ENCODE data around the gene TMEM238. TPM values are rescaled to one million over a fixed set of nuclear protein-coding genes. Genes with fewer than 3 reads are reported as not detected.

The TMEM238 gene
- total RNA-seq, 2 experiments from 2014 or later: 14.2 to 14.3 TPM

DNA sequence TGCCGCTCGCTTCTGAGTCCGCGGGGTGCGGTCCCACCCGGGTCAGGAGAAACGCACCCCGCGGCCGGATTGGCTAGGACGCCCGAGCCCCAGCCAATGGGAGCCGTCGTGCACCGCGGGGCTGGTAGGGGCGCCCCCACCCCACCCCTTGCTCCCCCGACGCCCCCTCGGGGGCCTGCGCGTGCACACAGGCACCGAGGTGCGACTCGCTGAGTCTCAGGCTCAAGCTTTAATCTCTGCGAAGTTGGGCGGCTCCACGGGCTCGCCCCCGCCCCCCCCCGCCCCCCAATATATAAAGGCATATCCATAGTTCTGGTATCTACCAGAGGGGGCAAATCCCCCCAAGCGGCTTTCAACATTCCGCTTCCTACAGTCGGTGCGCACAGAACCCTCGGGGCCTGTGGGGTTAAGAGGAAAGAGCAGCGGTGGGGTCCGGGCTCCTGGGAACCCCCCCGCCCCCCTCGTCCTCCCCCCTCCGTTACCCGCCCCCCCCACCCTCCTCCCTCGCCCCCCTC lies 29.3 kb downstream of the TMEM238 start, which contains the start of gene COX6B2:
COX6B2 (minus strand) TSS at position 22 of the 515 bp plus-strand sequence. CDS start 198 bp downstream, outside the sequence.
- POLR2A ChIA-PET: no interaction called here
- no peak for DNase-seq
- Mint-ChIP-seq H3K4me3 (peak within 1 kb of the TSS; percentile 70), H3K4me1 (ENCODE audit: low read depth) (peaks cover 25% of the 10 kb centered on the region), H3K36me3 (ENCODE audit: low read depth) (no peaks in the 10 kb centered on the region), H3K27me3 (peaks cover 58% of the 10 kb centered on the region), H3K27ac (no peak within 1 kb of the TSS), H3K9me3 (no peaks in the 10 kb centered on the region)
- intact Hi-C loops (cut with DNase I, micrococcal nuclease): loop anchor here (1.0 to 5.0 kb wide), 3 partner anchors 14 to 33 kb away; partner anchors contain the start of genes KMT5C (in 1 of the 2) and RPL28 (in 1 of the 2)
- Histone ChIP-seq H3K9me3 (ENCODE audit: control insufficient read depth in 1 of 2, insufficient read depth in 1 of 2, low read length in 2 of 2) (peaks cover 0 to 27% of the 10 kb centered on the region in 2 experiments), H3K27me3 (ENCODE audit: control insufficient read depth in 1 of 2, insufficient read depth in 2 of 2, low read length in 2 of 2) (peaks cover 34% of the 10 kb centered on the region in 2 experiments), H3K27ac (ENCODE audit: low read depth in 1 of 2, low read length in 2 of 2) (no peak within 1 kb of the TSS), H3K4me3 (ENCODE audit: low read length) (peak within 1 kb of the TSS; percentile 54), H3K36me3 (ENCODE audit: insufficient read depth, low read length) (no peaks in the 10 kb centered on the region), H3K4me1 (ENCODE audit: insufficient read depth, low read length) (peaks cover 29% of the 10 kb centered on the region)
- TF ChIP-seq, protein P1, sequence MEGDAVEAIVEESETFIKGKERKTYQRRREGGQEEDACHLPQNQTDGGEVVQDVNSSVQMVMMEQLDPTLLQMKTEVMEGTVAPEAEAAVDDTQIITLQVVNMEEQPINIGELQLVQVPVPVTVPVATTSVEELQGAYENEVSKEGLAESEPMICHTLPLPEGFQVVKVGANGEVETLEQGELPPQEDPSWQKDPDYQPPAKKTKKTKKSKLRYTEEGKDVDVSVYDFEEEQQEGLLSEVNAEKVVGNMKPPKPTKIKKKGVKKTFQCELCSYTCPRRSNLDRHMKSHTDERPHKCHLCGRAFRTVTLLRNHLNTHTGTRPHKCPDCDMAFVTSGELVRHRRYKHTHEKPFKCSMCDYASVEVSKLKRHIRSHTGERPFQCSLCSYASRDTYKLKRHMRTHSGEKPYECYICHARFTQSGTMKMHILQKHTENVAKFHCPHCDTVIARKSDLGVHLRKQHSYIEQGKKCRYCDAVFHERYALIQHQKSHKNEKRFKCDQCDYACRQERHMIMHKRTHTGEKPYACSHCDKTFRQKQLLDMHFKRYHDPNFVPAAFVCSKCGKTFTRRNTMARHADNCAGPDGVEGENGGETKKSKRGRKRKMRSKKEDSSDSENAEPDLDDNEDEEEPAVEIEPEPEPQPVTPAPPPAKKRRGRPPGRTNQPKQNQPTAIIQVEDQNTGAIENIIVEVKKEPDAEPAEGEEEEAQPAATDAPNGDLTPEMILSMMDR (IDR thresholded peaks at IDR 0.05): no peak
- no peak for ATAC-seq (ENCODE audit: poor library complexity)
- CTCF ChIA-PET: interaction anchor here (1.2 to 1.3 kb wide), 2 partner anchors 16 to 63 kb away, joined by 3 to 4 read pairs; no protein-coding TSS in a partner anchor

DNA sequence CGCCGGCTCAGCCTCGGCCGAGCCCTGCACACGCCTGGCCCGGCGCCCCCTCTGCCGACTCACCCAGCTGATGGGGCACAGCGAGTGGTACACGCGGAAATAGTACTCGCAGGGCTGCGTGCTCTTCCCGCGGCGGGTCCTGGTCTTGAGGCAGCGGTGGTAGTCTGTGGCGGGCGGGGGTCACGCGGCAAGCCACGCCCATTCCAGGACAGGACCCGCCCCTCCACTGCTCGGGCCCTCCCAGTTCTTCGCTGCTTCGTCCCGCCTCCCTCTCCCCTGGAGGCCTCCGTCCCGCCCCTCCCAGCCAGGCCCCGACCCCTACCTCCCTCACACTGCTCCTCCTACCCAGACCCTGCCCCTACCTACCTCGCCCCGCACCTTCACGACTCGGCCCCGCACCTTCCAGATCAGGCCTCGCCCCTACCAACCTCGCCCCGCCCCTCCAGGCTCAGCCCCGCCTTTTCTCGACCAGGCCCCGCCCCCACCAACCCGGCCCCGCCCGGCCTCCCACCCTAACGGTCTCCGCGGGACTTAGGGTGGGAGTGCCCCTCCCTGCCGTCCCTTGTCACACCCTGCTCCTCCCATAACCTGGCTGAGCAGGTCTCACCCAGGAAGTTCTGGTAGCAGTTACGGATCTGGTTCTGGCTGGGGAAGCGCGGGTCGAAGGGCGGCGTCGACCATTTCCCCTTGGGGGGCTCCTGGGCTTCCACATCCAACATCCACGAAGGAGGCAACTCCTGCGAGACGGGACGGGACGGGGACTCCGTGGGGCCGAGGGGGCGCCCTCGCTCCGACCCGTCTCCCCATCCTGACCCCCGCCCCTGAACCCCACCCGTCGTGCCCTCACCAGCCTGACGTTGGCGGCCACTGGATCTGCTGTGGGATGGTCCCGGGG lies 30.0 kb downstream of the TMEM238 start:
- Histone ChIP-seq H3K9me3 (ENCODE audit: control insufficient read depth in 1 of 2, insufficient read depth in 1 of 2, low read length in 2 of 2) (peaks cover 0 to 27% of the 10 kb centered on the region in 2 experiments), H3K4me3 (ENCODE audit: low read length) (peak overlapping the region; percentile 54), H3K27ac (ENCODE audit: low read depth in 1 of 2, low read length in 2 of 2) (no peak overlapping the region), H3K4me1 (ENCODE audit: insufficient read depth, low read length) (peaks cover 29% of the 10 kb centered on the region), H3K27me3 (ENCODE audit: control insufficient read depth in 1 of 2, insufficient read depth in 2 of 2, low read length in 2 of 2) (peaks cover 34% of the 10 kb centered on the region in 2 experiments), H3K36me3 (ENCODE audit: insufficient read depth, low read length) (no peaks in the 10 kb centered on the region)
- ChIA-PET CTCF (no interaction called here), POLR2A (interaction anchor here (1.4 kb wide), 1 partner anchor 30 kb away, joined by 6 read pairs; the partner anchor contains the start of gene TMEM238)
- Mint-ChIP-seq H3K36me3 (ENCODE audit: low read depth) (no peaks in the 10 kb centered on the region), H3K4me1 (ENCODE audit: low read depth) (peaks cover 25% of the 10 kb centered on the region), H3K27ac (no peak overlapping the region), H3K27me3 (peaks cover 58% of the 10 kb centered on the region), H3K9me3 (no peaks in the 10 kb centered on the region), H3K4me3 (peak overlapping the region; percentile 51)
- ATAC-seq (ENCODE audit: poor library complexity): peak; percentile 67
- intact Hi-C loops (cut with DNase I, micrococcal nuclease): loop anchor here (1.0 to 5.0 kb wide), 3 partner anchors 14 to 33 kb away; partner anchors contain the start of genes KMT5C (in 1 of the 2) and RPL28 (in 1 of the 2)
- TF ChIP-seq, protein P1 (IDR thresholded peaks at IDR 0.05): no peak
- peak; percentile 30 to 85 (median 60) for DNase-seq

DNA sequence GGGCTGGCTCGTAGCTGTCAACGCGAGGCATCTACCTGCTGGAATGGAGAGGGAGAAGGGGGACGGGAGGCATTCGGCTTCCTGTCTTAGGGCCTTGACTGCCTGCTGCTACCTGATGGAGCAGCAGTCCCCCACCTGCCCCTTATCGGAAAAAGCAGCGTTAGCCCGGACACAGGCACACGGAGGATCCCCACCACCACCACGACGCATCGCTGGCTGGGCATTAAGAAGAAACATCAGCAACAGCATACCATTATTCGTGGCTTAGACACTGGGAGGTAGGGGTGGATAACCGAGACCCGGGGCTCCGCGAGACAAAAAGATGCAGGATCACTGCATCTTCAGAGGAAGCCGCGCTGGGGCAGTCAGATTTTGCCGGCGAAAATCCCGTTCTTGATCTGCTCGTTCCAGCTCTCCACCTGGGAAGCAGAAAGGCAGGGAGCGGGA lies 30.7 kb downstream of the TMEM238 start:
- intact Hi-C loops (cut with DNase I, micrococcal nuclease): loop anchor here in 1 of 2 experiments (5.0 kb wide), 1 partner anchor 34 kb away; the partner anchor contains the start of gene RPL28
- Mint-ChIP-seq H3K4me1 (ENCODE audit: low read depth) (peaks cover 25% of the 10 kb centered on the region), H3K9me3 (no peaks in the 10 kb centered on the region), H3K27me3 (peaks cover 58% of the 10 kb centered on the region), H3K27ac (no peak overlapping the region), H3K36me3 (ENCODE audit: low read depth) (no peaks in the 10 kb centered on the region), H3K4me3 (peak overlapping the region; percentile 70)
- H3K27ac ChIP-seq (ENCODE audit: low read depth in 1 of 2, low read length in 2 of 2): no peak overlapping the region
- peaks cover 34% of the 10 kb centered on the region in 2 experiments for H3K27me3 ChIP-seq (ENCODE audit: control insufficient read depth in 1 of 2, insufficient read depth in 2 of 2, low read length in 2 of 2)
- POLR2A ChIA-PET: interaction anchor here (1.4 kb wide), 1 partner anchor 31 kb away, joined by 6 read pairs; the partner anchor contains the start of gene TMEM238
- no peaks in the 10 kb centered on the region for H3K36me3 ChIP-seq (ENCODE audit: insufficient read depth, low read length)
- H3K9me3 ChIP-seq (ENCODE audit: control insufficient read depth in 1 of 2, insufficient read depth in 1 of 2, low read length in 2 of 2): peaks cover 0 to 28% of the 10 kb centered on the region in 2 experiments
- peak overlapping the region; percentile 54 for H3K4me3 ChIP-seq (ENCODE audit: low read length)
- peaks cover 29% of the 10 kb centered on the region for H3K4me1 ChIP-seq (ENCODE audit: insufficient read depth, low read length)
- CTCF ChIA-PET: no interaction called here
- ATAC-seq (ENCODE audit: poor library complexity): peak; percentile 12
- no peak for DNase-seq
- TF ChIP-seq, protein P1 (IDR thresholded peaks at IDR 0.05): no peak

All from CD4-positive, alpha-beta T cell (primary cell).